GM04503 (cell line): ENCODE measurements around the gene RNF150.

Experiments used
- DNase-seq: peaks from one replicate; pipeline ENCODE4 v3.0.0-alpha.2; 2012; ENCODE audit warnings: low read depth

RNF150 gene

GRCh38 chr4:140924761-140925392, 208.4 kb downstream of the RNF150 start:
- no peak for DNase-seq

GRCh38 chr4:140906993-140907962, 226.0 kb downstream of the RNF150 start:
- DNase-seq: no peak

GRCh38 chr4:140904904-140905303, 228.4 kb downstream of the RNF150 start:
- no peak for DNase-seq

GRCh38 chr4:140903522-140904475, 229.5 kb downstream of the RNF150 start:
- no peak for DNase-seq

- no peak for DNase-seq
Observed at GRCh38 chr4:140901736-140902336, 231.4 kb downstream of the RNF150 start.

- no peak for DNase-seq
Observed at GRCh38 chr4:140893939-140894338, 239.3 kb downstream of the RNF150 start.

- DNase-seq: no peak
Observed at GRCh38 chr4:140888054-140888453, 245.2 kb downstream of the RNF150 start.

- DNase-seq: no peak
Observed at GRCh38 chr4:140887467-140887866, 245.8 kb downstream of the RNF150 start.

- DNase-seq: no peak
Observed at GRCh38 chr4:140884431-140885058, 248.7 kb downstream of the RNF150 start.

- no peak for DNase-seq
Observed at GRCh38 chr4:140877781-140878180, 255.5 kb downstream of the RNF150 start.

GRCh38 chr4:140876615-140877364, 256.5 kb downstream of the RNF150 start:
- no peak for DNase-seq

- DNase-seq: no peak
Observed at GRCh38 chr4:140875746-140876452, 257.4 kb downstream of the RNF150 start.

GRCh38 chr4:140874056-140874455, 259.2 kb downstream of the RNF150 start:
- DNase-seq: no peak

- no peak for DNase-seq
Observed at GRCh38 chr4:140871368-140871767, 261.9 kb downstream of the RNF150 start.

GRCh38 chr4:140870427-140870826, 262.8 kb downstream of the RNF150 start:
- no peak for DNase-seq

- DNase-seq: no peak
Observed at GRCh38 chr4:140869446-140869845, 263.8 kb downstream of the RNF150 start.

- no peak for DNase-seq
Observed at GRCh38 chr4:140867356-140867755, 265.9 kb downstream of the RNF150 start.

GRCh38 chr4:140866492-140867005, 266.7 kb downstream of the RNF150 start:
- DNase-seq: no peak
